Skin epidermis (tissue), 12 donors: ENCODE data around the gene BMPER.

Experiments
- H3K27ac ChIP-seq, 21 experiments: fragments of 200-600 bp; sonication (generic) in 11 of 21; one replicate each; pipeline ENCODE4 v1.5.0; 2020; ENCODE audit warnings: mild to moderate bottlenecking in 3 of 21, inconsistent platforms in 2 of 21, moderate library complexity in 2 of 21
- H3K4me3 ChIP-seq, 7 experiments: fragments of 200-600 bp; sonication (generic) in 2 of 7; one replicate each; pipeline ENCODE4 v1.5.0; 2020; ENCODE audit warnings: inconsistent platforms in 2 of 7, mild to moderate bottlenecking in 2 of 7, moderate library complexity in 1 of 7

BMPER gene

DNA sequence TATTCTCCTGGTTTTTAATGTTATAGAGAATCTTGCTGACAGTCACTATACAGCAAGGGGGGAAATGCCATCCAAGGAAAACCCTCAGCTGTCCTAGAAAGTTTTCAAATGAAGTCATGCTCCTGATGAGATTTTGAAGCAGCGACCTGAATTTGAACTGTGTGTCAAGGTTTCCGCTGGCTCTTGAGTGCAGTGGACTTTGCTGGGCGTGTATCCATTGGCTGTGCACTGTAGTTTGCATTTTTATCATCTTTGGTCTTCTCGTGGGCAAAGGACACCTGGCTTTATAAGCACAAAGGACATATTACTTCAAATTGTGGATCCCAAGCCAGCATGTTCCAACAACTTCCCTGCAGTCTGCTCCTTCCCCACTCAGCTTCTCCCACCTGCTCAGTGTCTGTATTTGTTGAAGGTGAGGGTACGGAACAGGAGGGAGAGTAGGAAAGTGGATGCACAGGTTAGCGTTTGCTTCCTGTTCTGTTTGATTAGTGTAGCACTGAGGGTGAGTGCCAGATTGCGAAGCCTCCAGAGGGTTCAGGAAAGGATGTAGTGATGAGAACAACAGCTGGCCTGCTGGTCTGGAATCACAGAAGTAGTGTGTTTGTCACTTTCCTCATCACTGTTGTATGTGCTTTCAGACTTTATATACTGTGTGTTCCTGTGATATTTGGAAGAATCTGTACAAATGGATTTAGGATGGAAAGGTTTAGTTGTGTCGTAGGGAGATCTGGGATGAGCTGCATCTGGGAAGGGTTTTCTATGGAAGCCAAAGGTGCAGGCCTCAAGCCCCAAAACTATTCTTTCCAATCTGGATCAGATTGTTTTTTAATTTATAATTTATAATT is 204.8 kb downstream of the BMPER start:
- Histone ChIP-seq H3K4me3 (no peak overlapping the region), H3K27ac (no peak overlapping the region)

DNA sequence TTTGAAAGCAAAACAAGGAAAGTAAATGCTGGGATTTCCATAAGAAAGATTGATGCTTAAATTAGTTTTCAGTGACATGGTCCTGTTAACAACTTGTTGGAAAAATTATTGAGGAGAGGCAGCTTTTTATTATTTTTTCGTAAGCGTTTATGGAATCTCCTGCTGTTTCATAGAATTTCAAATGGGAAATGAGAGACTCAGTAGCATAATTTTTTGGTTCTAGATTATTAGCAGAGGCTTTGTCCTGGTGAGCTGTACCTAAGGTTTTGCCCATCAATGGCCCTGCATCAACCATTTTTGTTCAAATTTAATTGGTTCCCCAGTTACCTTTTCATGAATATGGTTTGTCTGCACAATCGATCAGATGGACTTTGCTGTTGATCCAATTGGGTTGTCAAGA is 205.7 kb downstream of the BMPER start:
- Histone ChIP-seq H3K4me3 (no peak overlapping the region), H3K27ac (no peak overlapping the region)

DNA sequence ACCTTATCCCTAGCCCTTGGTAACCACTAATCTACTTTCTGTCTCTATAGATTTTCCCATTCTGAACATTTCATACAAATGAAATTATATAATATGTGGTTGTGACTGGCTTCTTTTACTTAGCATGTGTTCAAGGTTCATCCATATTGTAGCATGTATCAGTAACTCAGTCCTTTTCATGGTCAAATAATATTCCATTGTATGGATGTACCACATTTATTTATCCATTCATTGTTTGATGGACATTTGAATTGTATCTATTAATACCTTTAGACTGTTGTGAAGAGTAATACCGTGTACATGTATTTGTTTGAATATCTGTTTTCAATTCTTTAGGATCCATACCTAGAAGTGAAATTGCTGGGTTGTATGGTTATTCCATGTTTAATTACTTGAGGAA is 210.2 kb downstream of the BMPER start:
- Histone ChIP-seq H3K27ac (no peak overlapping the region), H3K4me3 (no peak overlapping the region)

DNA sequence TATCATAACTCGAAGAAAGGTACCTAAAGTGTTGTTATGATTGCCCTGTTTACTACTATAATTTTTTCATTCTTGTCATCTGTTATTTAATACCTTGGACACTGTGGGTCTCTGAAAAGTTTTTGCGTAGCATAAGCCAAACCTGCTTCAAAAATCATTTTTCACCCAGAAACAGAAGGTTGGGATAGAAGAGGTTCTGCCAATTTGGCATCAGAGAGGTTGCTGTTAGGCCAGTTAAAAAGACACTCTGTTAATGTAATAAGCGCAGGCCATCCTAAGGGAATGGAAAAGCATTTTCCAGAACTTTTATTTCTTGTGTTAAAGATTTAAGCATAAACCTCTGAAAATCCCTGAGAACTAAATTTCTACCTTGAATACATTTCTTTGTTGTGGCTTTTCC is 212.2 kb downstream of the BMPER start:
- Histone ChIP-seq H3K27ac (no peak overlapping the region), H3K4me3 (no peak overlapping the region)

DNA sequence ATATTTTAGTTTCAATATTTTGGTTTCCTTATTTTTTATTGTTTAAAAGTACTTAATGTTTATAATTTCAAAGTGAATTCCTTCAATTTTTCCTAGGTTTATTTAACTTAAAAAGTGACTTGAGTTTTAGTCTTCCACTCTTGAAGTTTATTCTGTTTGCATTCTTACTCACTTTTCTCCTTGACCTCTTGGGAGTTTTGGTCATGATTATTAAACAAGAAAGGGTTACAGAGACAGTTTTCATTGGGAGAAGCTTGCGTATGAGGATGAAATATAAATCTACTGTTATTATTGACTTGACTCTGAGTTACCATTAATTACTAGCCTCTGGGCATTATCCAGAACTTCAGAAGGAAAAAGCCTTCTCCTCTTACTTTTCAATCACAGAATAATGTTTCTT is 216.0 kb downstream of the BMPER start:
- Histone ChIP-seq H3K4me3 (no peak overlapping the region), H3K27ac (no peak overlapping the region)

DNA sequence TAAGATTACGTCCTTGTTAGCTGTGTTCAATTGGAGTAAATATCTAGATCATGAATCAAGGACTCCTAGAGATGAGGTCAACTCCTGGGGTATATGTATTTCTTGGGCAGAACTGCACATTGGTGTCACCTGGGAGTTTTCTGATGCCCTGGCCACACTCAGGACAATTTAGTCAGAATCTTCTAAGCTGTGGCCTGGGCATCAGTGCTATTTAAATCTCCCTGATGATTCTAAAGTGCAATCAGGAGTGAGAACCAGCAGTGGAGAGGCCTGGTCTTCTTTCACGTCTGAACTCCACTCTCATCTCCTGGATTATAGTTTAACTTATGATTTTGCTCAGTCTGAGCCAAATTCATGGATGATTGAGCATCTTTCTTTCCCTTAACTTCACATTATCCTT is 218.0 kb downstream of the BMPER start:
- Histone ChIP-seq H3K4me3 (no peak overlapping the region), H3K27ac (no peak overlapping the region)

DNA sequence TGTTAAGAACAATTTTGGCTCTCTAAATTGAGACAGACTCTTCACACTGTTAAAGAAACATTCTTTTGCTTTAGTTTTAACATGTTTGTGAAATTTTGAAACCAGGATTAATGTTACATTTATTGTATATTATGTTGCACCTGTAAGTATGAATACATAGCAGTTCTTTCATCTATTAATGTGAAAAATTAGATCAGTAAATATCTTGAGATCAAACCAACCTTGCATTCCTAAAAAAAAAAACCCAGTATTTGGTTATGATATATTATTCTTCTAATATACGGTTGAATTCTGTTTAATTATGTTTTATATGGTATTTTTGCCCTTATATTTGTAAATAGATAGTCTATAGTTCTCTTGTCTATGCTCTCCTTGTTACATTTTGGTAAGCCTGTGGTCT is 219.4 kb downstream of the BMPER start:
- Histone ChIP-seq H3K27ac (no peak overlapping the region), H3K4me3 (no peak overlapping the region)

DNA sequence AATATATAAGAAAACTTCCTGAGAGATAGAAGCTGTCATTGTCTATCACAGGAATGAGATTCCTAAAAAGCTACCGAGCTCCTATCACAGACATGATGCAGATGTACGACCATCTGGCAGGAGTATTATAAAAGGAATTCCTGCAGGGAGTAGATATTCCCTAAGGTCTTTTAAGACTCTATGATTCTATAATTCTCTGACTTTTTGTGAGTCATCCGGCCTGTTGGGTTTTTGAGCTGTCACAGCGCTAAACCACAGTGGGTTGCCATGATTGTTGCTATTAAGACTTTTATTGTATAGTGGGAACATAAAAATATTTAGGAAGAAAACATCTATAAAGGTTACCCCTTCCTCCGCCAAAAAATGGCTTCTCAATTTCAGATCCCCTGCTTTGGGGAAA is 223.4 kb downstream of the BMPER start:
- no peak overlapping the region for H3K27ac ChIP-seq
- H3K4me3 ChIP-seq = no peak overlapping the region

DNA sequence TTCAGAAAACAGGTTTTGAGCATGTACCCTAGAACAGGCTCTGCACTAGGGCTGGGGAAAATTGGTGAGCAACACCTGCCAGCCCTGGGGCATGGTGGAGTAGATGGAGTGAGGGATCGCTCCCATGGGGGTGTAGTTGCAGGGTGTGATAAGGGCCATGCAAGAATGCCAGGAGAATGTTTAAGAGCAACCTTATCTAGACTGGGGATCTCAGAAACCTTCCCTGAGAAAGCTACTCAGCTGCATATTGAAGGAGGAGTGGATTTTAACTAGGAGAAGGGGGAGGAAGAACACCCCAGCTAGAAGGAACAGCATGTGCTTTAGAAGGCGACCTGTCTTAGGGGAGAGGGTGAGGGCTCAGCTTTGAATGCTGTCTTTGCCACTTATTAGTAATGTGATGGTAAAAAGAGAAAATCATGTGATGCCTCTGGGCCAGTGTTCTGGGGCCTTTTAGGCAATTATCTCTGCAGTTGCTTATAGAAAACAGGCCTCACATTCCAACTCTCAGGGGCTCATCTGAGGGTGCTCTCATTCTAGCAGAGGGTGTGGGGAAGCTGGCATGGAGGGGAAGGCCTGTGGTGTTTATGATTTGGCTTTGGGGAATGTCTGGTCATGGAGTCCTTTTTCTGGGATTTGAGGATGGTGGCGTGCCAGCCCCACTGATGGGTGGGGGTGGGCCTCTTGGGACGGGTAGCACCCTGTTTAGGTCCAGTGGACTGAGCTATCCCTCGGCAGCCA is 225.4 kb downstream of the BMPER start:
- no peak overlapping the region for H3K4me3 ChIP-seq
- no peak overlapping the region for H3K27ac ChIP-seq

DNA sequence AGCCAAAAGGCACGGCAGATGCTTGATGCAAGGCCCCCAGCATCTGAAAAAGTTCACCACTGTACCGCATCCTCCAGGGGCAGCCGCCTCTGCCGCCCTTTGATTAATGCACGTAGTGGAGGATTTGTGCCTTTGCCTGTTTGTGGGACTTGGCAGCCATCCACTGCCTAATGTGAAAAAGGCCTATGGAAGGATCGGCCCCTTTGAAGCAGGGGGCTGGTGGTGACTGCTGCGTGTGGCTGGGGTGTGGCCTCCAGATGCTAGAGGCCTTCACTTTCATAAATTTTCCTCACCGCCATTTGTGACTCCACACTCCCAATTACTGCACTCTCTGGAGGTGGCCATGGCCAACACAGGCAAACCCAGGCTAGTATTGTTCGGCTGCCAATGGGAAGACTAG is 226.0 kb downstream of the BMPER start:
- Histone ChIP-seq H3K27ac (no peak overlapping the region), H3K4me3 (no peak overlapping the region)

DNA sequence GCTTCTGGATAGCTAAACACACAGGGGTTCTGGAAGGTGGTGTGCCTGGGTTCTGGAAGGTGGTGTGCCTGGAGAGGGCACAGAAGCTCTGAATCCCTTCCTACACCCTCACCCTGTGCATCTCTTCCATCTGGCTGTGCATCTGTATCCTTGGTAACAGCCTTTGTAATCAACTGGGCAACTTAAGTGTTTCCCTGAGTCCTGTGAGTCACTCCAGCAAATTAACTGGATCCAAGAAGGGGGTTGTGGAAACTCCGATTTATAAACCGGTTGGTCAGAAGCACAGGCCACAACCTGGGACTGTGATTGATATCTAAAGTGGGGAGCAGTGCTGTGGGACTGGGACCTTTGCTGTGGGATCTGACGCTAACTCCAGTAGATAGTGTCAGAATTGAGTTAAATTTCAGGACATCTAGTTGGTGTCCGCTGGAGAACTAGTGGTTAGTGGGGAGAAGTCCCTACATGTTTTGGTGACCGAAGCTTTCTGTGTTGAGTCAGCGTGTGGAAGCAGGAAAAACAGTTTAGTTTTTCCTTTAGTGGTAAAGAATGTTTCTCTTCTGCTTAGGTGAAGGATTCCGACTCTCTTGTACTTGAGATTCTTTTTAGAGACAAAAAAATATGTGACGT is 228.1 kb downstream of the BMPER start:
- Histone ChIP-seq H3K4me3 (no peak overlapping the region), H3K27ac (peak overlapping the region in 2 of 21 experiments; percentile 12 to 60)

DNA sequence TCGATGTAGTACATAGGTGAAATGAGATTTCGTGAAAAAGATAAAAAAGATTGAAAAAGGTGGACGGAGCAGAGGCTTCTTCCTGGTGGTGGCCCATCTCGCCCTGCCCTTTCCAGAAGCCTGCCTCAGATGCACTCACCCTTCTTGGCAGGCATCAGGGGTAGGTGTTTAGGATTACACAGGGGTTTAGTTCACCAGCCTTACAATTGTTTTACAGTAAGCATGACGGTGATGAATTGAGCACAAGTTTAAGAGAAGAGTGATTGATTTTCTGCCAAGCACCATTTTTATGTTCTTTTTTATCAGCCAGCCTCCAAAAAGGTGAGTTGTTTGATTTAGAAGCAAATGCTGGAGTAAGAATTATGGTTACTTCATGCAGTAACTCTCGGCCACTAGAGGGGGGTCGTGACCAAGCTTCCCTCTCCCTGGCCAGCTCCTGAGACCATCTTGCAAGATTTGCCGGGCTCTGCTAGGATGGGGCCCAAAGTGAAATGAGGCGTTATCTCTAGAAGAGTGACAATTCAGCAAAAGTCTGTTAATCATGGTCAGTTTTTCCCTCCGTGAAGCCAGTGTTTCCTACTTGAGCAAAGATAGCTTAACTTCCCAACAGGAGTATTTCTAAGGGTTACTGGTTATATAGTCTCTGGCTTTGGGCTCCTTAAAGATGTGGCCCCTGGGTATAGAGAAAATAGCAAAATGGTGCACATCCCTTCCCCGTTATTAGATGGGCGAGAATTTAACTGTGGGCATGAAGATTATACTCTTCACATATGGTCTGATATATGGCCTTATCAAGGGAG is 228.8 kb downstream of the BMPER start:
- no peak overlapping the region for H3K4me3 ChIP-seq
- H3K27ac ChIP-seq = peak overlapping the region in 2 of 21 experiments; percentile 12 to 60

DNA sequence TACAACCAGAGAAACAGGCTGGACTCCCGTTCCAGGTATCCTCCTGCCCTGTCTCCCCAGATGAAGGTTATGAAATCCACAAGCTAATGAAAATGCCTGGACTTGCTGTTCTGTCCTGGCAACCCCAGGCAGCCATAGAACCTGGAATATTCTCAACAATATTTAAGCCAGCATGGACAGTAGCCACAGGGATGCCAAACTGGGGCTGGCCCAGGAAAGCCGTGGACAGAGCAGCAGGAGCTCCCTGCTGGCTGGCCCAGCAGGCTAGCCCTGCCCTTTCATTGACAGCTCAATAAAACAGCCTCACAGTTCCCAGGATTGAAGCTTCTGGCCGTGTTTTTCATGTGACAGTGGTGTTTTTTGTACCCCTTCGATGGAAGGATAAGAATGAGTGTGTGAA is 230.6 kb downstream of the BMPER start:
- Histone ChIP-seq H3K27ac (no peak overlapping the region), H3K4me3 (no peak overlapping the region)

DNA sequence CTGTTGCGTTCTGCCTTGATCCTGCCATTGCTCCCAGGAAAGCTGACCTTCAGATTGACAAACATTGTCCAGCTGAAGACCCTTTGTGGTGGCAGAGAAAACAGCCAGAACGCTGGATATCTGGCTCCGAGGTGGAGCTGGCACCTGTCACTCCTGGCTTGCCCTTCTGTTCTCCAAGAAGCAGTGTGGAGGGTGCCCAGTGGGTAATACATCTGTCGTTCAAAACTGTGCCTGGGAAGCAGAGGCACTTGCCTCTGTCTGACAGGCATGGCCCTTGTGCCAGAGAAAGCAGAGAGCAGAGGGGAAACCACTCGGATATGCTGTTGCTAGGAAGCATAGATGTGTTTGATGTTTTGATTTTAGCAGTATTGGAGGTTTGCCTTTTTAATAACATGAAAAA is 231.4 kb downstream of the BMPER start:
- Histone ChIP-seq H3K4me3 (no peak overlapping the region), H3K27ac (no peak overlapping the region)

DNA sequence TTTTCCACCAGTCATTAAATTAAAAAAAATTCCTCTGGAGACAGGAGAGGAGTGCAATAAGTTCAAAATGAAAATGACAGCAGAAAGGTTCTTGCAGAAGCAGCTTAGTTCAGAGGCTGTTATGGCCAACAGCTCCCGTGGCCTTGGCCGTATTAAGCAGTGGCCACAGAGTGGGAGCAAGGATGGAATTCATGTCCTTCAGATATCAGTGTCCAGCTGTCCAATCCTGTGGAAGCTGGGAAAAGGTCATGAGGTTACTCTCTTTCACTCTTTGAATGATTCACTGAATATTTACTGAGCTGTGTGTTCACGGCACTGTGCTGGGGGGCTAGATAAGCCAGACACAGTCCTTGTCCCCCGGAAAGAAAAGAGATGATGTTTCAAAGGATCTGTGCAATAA is 231.8 kb downstream of the BMPER start:
- H3K4me3 ChIP-seq = no peak overlapping the region
- no peak overlapping the region for H3K27ac ChIP-seq

DNA sequence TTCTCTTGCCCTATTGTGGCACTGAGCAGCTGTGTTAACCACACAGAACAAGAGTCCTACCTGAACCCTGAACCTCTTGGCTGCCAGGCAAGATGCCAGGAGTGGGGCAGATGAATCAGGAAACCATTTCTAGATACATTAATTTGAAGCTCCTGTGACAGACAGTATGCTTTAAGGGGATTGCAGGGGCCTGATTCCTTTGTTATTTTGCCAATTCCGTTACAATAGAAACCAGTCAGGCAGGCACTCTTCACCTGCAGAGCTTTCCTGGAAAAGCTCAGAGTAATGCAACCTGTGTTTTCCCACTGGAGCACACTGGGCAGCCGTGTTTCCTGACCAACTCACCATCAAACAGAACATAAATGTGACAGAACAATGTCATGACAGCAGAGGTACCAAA is 233.1 kb downstream of the BMPER start:
- H3K4me3 ChIP-seq = no peak overlapping the region
- H3K27ac ChIP-seq = no peak overlapping the region

DNA sequence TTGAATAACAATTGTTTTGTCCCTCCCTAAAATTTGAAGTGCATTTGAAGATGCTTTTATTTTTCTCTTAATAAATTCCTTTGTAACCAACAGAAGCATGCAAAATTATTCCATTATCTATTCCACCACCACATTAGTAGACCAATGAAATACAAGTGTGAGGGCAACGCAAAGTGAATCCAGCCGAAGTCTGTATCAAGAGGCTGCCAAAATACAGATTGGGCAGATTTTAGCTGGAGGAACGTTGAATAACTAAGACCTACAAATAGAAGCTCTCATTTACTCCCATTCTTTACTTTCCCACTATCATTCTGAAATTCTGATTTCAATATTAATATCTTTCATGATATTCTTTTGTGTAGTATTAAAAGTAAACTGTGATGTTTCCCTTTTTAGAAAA is 233.7 kb downstream of the BMPER start:
- Histone ChIP-seq H3K4me3 (no peak overlapping the region), H3K27ac (no peak overlapping the region)

DNA sequence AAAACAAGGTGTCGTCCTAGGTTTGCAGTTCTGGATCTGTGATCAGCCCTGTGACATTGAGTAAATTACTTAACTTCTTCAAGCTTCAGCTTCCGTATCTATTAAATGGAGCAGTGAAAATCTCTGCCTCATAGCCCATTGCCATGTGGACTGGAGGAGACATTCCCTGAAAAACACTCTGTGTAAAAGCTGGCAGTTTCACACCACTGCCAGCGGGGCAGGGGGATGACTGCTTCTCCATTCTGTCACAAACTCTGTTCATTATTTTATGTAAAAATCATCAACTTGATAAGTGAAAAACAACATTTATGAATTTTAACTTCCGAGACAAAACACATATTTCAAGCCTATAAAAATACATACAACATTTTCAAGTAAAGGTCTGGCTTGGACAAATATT is 234.7 kb downstream of the BMPER start:
- H3K4me3 ChIP-seq = no peak overlapping the region
- no peak overlapping the region for H3K27ac ChIP-seq

DNA sequence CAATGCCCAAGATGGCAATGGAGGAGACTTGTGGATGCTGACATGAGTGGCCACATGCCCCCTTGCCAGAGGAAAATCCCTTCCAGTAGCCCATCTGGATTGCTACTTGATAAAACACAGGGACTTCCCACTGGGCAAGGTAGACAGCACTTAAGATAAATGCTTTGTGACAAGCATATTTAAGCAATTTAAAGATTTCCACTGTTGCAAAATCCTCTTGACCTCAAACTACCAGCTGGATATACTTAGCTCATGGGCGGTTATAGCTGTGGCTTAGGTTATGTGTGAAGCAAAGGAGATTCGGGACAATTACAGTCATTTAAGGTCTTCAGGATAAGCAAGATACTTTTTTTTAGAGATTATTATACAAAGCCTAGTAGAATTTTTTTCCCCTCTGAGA is 238.1 kb downstream of the BMPER start:
- Histone ChIP-seq H3K27ac (no peak overlapping the region), H3K4me3 (no peak overlapping the region)

DNA sequence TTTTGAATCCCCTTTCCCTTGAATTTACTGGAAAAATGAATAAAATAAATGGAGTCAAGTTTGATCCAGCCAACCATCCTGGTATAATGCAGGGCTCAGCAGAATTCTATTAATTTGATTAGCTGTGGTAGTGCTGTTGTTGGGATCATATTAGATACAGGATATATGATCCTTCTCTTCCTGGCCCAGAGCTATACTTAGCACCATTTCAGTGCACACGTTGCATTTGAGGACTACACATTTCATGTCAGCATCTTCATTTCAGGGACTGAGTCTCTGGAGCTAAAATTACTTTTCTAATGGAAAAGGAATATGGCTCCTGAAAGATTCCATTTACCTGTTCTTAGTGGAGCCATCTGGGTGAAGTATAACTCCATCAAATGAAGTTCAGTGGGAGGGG is 240.3 kb downstream of the BMPER start:
- Histone ChIP-seq H3K4me3 (no peak overlapping the region), H3K27ac (no peak overlapping the region)
